Astrocyte of the spinal cord (primary cell): ENCODE results near the gene RAP1GAP2.

Source experiments
- DNase-seq: peaks from one replicate; pipeline ENCODE4 v3.0.0; 2011; ENCODE audit warnings: low read depth, low spot score
- H3K4me3 ChIP-seq: 2 replicates; pipeline ENCODE4 v1.5.1; 2011; ENCODE audit warnings: low read depth, mild to moderate bottlenecking, low read length, moderate library complexity
- CTCF ChIP-seq: IDR thresholded peaks from 2 replicates; pipeline ENCODE4 v1.5.1; 2012; ENCODE audit warnings: low read depth, mild to moderate bottlenecking, low read length, inconsistent platforms
- in situ Hi-C: cut with HindIII; loops from 2 replicates; pipeline ENCODE4 v1.10.0; 2017; ENCODE audit warnings: low sequenced_read_pairs

The RAP1GAP2 gene

GRCh38 chr17:2909175-2909845 is 113.1 kb downstream of the RAP1GAP2 start:
- in situ Hi-C loops, result no loop called here
- DNase-seq, result no peak
- no peak for TF ChIP-seq CTCF

GRCh38 chr17:2909846-2910234 is 113.6 kb downstream of the RAP1GAP2 start:
- in situ Hi-C loops, result no loop called here
- no peak overlapping the region for H3K4me3 ChIP-seq
- no peak for DNase-seq
- TF ChIP-seq CTCF, result no peak

More at GRCh38 chr17:2909175-2909845, 113.1 kb downstream of the RAP1GAP2 start:
- no peak overlapping the region for H3K4me3 ChIP-seq

- in situ Hi-C loops, result no loop called here
- no peak for DNase-seq
- no peak for TF ChIP-seq CTCF
- no peak overlapping the region for H3K4me3 ChIP-seq
Observed at GRCh38 chr17:2911035-2911754, 115.0 kb downstream of the RAP1GAP2 start.

GRCh38 chr17:2911755-2912111 is 115.5 kb downstream of the RAP1GAP2 start:
- no peak overlapping the region for H3K4me3 ChIP-seq
- no peak for DNase-seq
- TF ChIP-seq CTCF, result no peak
- in situ Hi-C loops, result no loop called here

GRCh38 chr17:2912754-2913153 is 116.5 kb downstream of the RAP1GAP2 start:
- TF ChIP-seq CTCF, result no peak
- in situ Hi-C loops, result no loop called here
- no peak for DNase-seq
- no peak overlapping the region for H3K4me3 ChIP-seq

- no peak for DNase-seq
- H3K4me3 ChIP-seq, result no peak overlapping the region
- in situ Hi-C loops, result no loop called here
- no peak for TF ChIP-seq CTCF
Observed at GRCh38 chr17:2916461-2916860, 120.2 kb downstream of the RAP1GAP2 start.
